MM.1S (cell line): ENCODE data around the gene CMC4.

Experiments
- DNase-seq: peaks from one replicate; pipeline ENCODE4 v3.0.0-alpha.2; 2015
- H2AFZ ChIP-seq: fragments of 300-600 bp; sonication (generic); 2 replicates; pipeline ENCODE4 v1.6.0; 2016; ENCODE audit warnings: antibody characterized with exemption, low read length
- H3F3A ChIP-seq: fragments of 300-600 bp; sonication (generic); 2 replicates; pipeline ENCODE4 v1.6.1; 2016; ENCODE audit warnings: mild to moderate bottlenecking, antibody characterized with exemption, low read length, moderate library complexity, mixed read lengths; ENCODE audit not compliant: insufficient read depth
- H3K27ac ChIP-seq: fragments of 300-600 bp; sonication (generic); 2 replicates; pipeline ENCODE4 v1.5.1; 2016; ENCODE audit warnings: mild to moderate bottlenecking, low read length
- H3K27me3 ChIP-seq: fragments of 300-600 bp; sonication (generic); replicated peaks from 2 replicates; pipeline ENCODE4 v1.6.0; 2016; ENCODE audit warnings: low read length; ENCODE audit not compliant: insufficient read depth
- H3K36me3 ChIP-seq: fragments of 300-600 bp; sonication (generic); replicated peaks from 2 replicates; pipeline ENCODE4 v1.6.1; 2016; ENCODE audit warnings: mild to moderate bottlenecking, low read length, mixed read lengths; ENCODE audit not compliant: insufficient read depth
- H3K4me1 ChIP-seq: fragments of 300-600 bp; sonication (generic); 2 replicates; pipeline ENCODE4 v1.6.1; 2016; ENCODE audit warnings: low read length, mixed read lengths
- H3K4me2 ChIP-seq: fragments of 300-600 bp; sonication (generic); 2 replicates; pipeline ENCODE4 v1.6.0; 2016; ENCODE audit warnings: low read depth, low read length
- H3K4me3 ChIP-seq: fragments of 300-600 bp; sonication (generic); 2 replicates; pipeline ENCODE4 v1.5.1; 2016; ENCODE audit warnings: low read length, mixed read lengths
- H3K79me2 ChIP-seq: fragments of 300-600 bp; sonication (generic); 2 replicates; pipeline ENCODE4 v1.6.1; 2016; ENCODE audit warnings: mixed run types, low read length, mixed read lengths
- H3K9ac ChIP-seq: fragments of 300-600 bp; sonication (generic); 2 replicates; pipeline ENCODE4 v1.6.1; 2016; ENCODE audit warnings: low read length, mixed read lengths
- H3K9me2 ChIP-seq: fragments of 300-600 bp; sonication (generic); replicated peaks from 2 replicates; pipeline ENCODE4 v1.6.1; 2016; ENCODE audit warnings: mild to moderate bottlenecking, low read length, mixed read lengths; ENCODE audit not compliant: insufficient read depth
- H3K9me3 ChIP-seq: fragments of 300-600 bp; sonication (generic); replicated peaks from 2 replicates; pipeline ENCODE4 v1.6.1; 2016; ENCODE audit warnings: mild to moderate bottlenecking, low read length, mixed read lengths; ENCODE audit not compliant: insufficient read depth
- H4K20me1 ChIP-seq: fragments of 300-600 bp; sonication (generic); 2 replicates; pipeline ENCODE4 v1.6.1; 2016; ENCODE audit warnings: mild to moderate bottlenecking, low read length, moderate library complexity, mixed read lengths; ENCODE audit not compliant: insufficient read depth
- CTCF ChIP-seq: fragments of 300-600 bp; sonication (generic); IDR thresholded peaks from 2 replicates; pipeline ENCODE4 v1.5.1; 2016; ENCODE audit warnings: antibody characterized with exemption, low read length, mixed read lengths
- EZH2 ChIP-seq: fragments of 300-600 bp; sonication (generic); optimal IDR thresholded peaks from 2 replicates; pipeline ENCODE3; 2017; ENCODE audit warnings: low read depth, mild to moderate bottlenecking, antibody characterized with exemption, low read length, mixed read lengths
- EZH2phosphoT487 ChIP-seq: fragments of 300-600 bp; sonication (generic); IDR thresholded peaks from 2 replicates; pipeline ENCODE4 v1.6.1; 2018; ENCODE audit warnings: antibody characterized with exemption, low read length

Gene CMC4

GRCh38 chrX:155069414-155069813 is 1.5 kb downstream of the CMC4 start:
- H3K9ac ChIP-seq, result no peak overlapping the region
- DNase-seq, result no peak
- H3K79me2 ChIP-seq, result peaks cover 26% of the 10 kb centered on the region
- H3K9me2 ChIP-seq, result no peaks in the 10 kb centered on the region
- peak overlapping the region; percentile 61; the same call in 1 of the 2 replicates for H3K4me2 ChIP-seq
- no peak overlapping the region for H3K27ac ChIP-seq
- H3F3A ChIP-seq, result no peaks in the 10 kb centered on the region; the same call in 1 of the 2 replicates
- H3K36me3 ChIP-seq, result no peaks in the 10 kb centered on the region
- no peaks in the 10 kb centered on the region for H4K20me1 ChIP-seq
- no peak overlapping the region for H2AFZ ChIP-seq
- TF ChIP-seq EZH2phosphoT487 (no peak), CTCF (no peak), EZH2 (no peak)
- H3K4me3 ChIP-seq, result no peak overlapping the region
- no peaks in the 10 kb centered on the region for H3K27me3 ChIP-seq
- H3K9me3 ChIP-seq, result no peaks in the 10 kb centered on the region
- H3K4me1 ChIP-seq, result peaks cover 5% of the 10 kb centered on the region; the same call in 1 of the 2 replicates

GRCh38 chrX:155068165-155068564 is 2.8 kb downstream of the CMC4 start:
- Histone ChIP-seq H3K4me3 (no peak overlapping the region), H4K20me1 (no peaks in the 10 kb centered on the region), H3K27me3 (no peaks in the 10 kb centered on the region), H3K27ac (no peak overlapping the region), H3K9me3 (no peaks in the 10 kb centered on the region), H3K9ac (no peak overlapping the region), H3K9me2 (no peaks in the 10 kb centered on the region), H2AFZ (no peak overlapping the region), H3K4me2 (no peak overlapping the region), H3K79me2 (peaks cover 19% of the 10 kb centered on the region), H3K4me1 (no peaks in the 10 kb centered on the region), H3F3A (no peaks in the 10 kb centered on the region), H3K36me3 (no peaks in the 10 kb centered on the region)
- DNase-seq, result no peak
- no peak for TF ChIP-seq CTCF
- TF ChIP-seq EZH2, result no peak
- TF ChIP-seq EZH2phosphoT487, result no peak

DNA sequence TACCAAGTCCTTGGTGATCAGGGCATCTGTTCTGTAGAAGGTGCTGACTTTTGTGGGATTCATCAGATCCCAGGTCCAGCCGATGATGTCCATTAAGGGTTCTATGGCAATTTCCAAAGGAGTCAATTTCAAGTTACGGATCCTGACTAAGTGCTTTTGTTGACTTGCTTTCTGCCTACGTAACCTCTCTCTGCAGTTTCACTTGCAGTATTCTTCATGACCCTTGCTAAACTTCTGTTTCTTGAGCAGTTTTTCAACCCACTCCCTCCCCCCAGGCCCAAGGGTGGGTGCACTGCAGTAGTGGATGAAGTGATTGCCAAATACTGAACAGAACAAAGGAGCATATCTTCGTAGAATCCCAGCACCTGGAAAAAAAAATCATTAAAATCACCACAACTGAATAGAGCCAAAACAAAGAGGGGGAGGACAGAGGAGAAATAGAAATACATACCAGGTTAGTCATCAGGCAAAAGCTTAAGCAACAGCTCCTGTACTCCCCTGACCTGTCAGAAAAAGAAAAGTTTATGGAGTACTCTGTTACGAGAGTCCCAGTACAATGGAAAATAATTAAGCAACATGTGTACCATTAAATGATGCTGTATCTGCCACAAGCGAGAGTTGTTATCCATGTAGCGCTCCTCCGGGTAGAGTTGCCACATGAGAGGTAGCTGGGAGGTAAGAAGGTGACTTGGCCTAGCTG is 5.8 kb downstream of the CMC4 start:
- no peak for DNase-seq
- H4K20me1 ChIP-seq, result no peaks in the 10 kb centered on the region

More for the DNA sequence above, 5.8 kb downstream of the CMC4 start:
- TF ChIP-seq EZH2phosphoT487 (no peak), CTCF (no peak), EZH2 (no peak)
- H3K79me2 ChIP-seq, result peaks cover 2% of the 10 kb centered on the region; the same call in 1 of the 2 replicates
- H3F3A ChIP-seq, result no peaks in the 10 kb centered on the region
- no peaks in the 10 kb centered on the region for H3K4me1 ChIP-seq
- no peak overlapping the region for H3K9ac ChIP-seq
- H3K27me3 ChIP-seq, result no peaks in the 10 kb centered on the region
- H3K9me3 ChIP-seq, result no peaks in the 10 kb centered on the region
- no peak overlapping the region for H2AFZ ChIP-seq
- no peaks in the 10 kb centered on the region for H3K36me3 ChIP-seq
- no peak overlapping the region for H3K4me2 ChIP-seq
- no peak overlapping the region for H3K4me3 ChIP-seq
- no peaks in the 10 kb centered on the region for H3K9me2 ChIP-seq
- H3K27ac ChIP-seq, result no peak overlapping the region
